ENCODE data around the gene ARHGAP26.
"Not testable (repeated sequence)": the region's sequence is repeated elsewhere in the genome, so short reads cannot be mapped to it uniquely, and the experiment has no call there.

The ARHGAP26 gene

GRCh38 chr5:142970440-142971030 lies 200.4 kb downstream of the ARHGAP26 start:
- no peak for DNase-seq

GRCh38 chr5:142971303-142972013 lies 201.3 kb downstream of the ARHGAP26 start:
- no peak for DNase-seq

- no peak for DNase-seq
Observed at GRCh38 chr5:142972064-142972570, 201.9 kb downstream of the ARHGAP26 start.

- no peak for DNase-seq
Observed at GRCh38 chr5:142973932-142974331, 203.8 kb downstream of the ARHGAP26 start.

- no peak for DNase-seq
Observed at GRCh38 chr5:142974409-142974808, 204.2 kb downstream of the ARHGAP26 start.

GRCh38 chr5:142976861-142977260 lies 206.7 kb downstream of the ARHGAP26 start:
- DNase-seq, result no peak

GRCh38 chr5:142977363-142978051 lies 207.3 kb downstream of the ARHGAP26 start:
- peak; percentile 52 for DNase-seq

- no peak for DNase-seq
Observed at GRCh38 chr5:142978252-142978651, 208.1 kb downstream of the ARHGAP26 start.

- DNase-seq, result no peak
Observed at GRCh38 chr5:142978726-142979125, 208.5 kb downstream of the ARHGAP26 start.

- no peak for DNase-seq
Observed at GRCh38 chr5:142979636-142980035, 209.5 kb downstream of the ARHGAP26 start.

- DNase-seq, result no peak
Observed at GRCh38 chr5:142981475-142981874, 211.3 kb downstream of the ARHGAP26 start.

- no peak for DNase-seq
Observed at GRCh38 chr5:142981886-142982820, 212.0 kb downstream of the ARHGAP26 start.

GRCh38 chr5:142982821-142983200 lies 212.6 kb downstream of the ARHGAP26 start:
- no peak for DNase-seq

GRCh38 chr5:142984011-142984410 lies 213.8 kb downstream of the ARHGAP26 start:
- no peak for DNase-seq

- no peak for DNase-seq
Observed at GRCh38 chr5:142984525-142984924, 214.3 kb downstream of the ARHGAP26 start.

GRCh38 chr5:142989270-142989669 lies 219.1 kb downstream of the ARHGAP26 start:
- not testable (repeated sequence) for DNase-seq

- DNase-seq, result not testable (repeated sequence)
Observed at GRCh38 chr5:142990073-142990472, 219.9 kb downstream of the ARHGAP26 start.

- no peak for DNase-seq
Observed at GRCh38 chr5:142994218-142994617, 224.0 kb downstream of the ARHGAP26 start.

- not testable (repeated sequence) for DNase-seq
Observed at GRCh38 chr5:142995621-142996020, 225.4 kb downstream of the ARHGAP26 start.

GRCh38 chr5:142997591-142997990 lies 227.4 kb downstream of the ARHGAP26 start:
- no peak for DNase-seq

- no peak for DNase-seq
Observed at GRCh38 chr5:142998316-142999020, 228.3 kb downstream of the ARHGAP26 start.

GRCh38 chr5:143000551-143000950 lies 230.4 kb downstream of the ARHGAP26 start:
- DNase-seq, result not testable (repeated sequence)
